HCT116 (cell line): Measurements from ENCODE around the gene LHX3. TPM values are rescaled to one million over a fixed set of nuclear protein-coding genes. Genes with fewer than 3 reads are reported as not detected.

Source experiments
- ATAC-seq: fragments of 200-7000 bp; cut with Tn5 transposase; 2 replicates; pipeline ENCODE4 v1.9.1; 2020; ENCODE audit warnings: mild to moderate bottlenecking, moderate library complexity
- BruUV-seq: library from RNA; stranded (reverse); fragments of 400-500 nt; replicated peaks from 2 replicates; lab custom pipeline; 2021; lab: Mats Ljungman, UMichigan
- CTCF ChIA-PET: fragments of 300-600 bp; sonication (Branson Sonifier 250); formaldehyde crosslinking; loops from one replicate; lab custom pipeline; 2021; ENCODE audit warnings: antibody characterized with exemption; lab: Charles Lee
- POLR2A ChIA-PET: fragments of 300-600, 350-600 bp; sonication (Branson Sonifier 250); formaldehyde crosslinking; loops from one replicate; lab custom pipeline; 2021; ENCODE audit warnings: antibody characterized with exemption; lab: Charles Lee
- RAD21 ChIA-PET, 2 experiments: fragments of 300-600 bp; sonication (Branson Sonifier 250); formaldehyde crosslinking; loops; one replicate each; lab custom pipeline; 2023; ENCODE audit warnings: low total read pairs in 2 of 2; ENCODE audit not compliant: uncharacterized antibody in 2 of 2, unreplicated experiment in 2 of 2, low non-redundant PET in 1 of 2; lab: Charles Lee
- DNase-seq: peaks from one replicate; pipeline ENCODE4 v3.0.0-alpha.2; 2010; ENCODE audit warnings: low read depth, low spot score
- H2AFZ ChIP-seq: fragments of 200-600 bp; shearing (Covaris generic), sonication (generic); 2 replicates; pipeline ENCODE4 v1.6.1; 2017; ENCODE audit warnings: low read depth, mixed run types, mixed read lengths, antibody characterized with exemption, low read length; ENCODE audit not compliant: poor library complexity, severe bottlenecking
- H3K27ac ChIP-seq: 2 replicates; pipeline ENCODE4 v1.5.1; 2012; ENCODE audit warnings: low read depth, low read length
- H3K27me3 ChIP-seq: fragments of 200-600 bp; sonication (generic); 2 replicates; pipeline ENCODE4 v1.6.1; 2016; ENCODE audit warnings: mixed run types, low read length, mixed read lengths; ENCODE audit not compliant: insufficient read depth
- H3K36me3 ChIP-seq, 2 experiments: fragments of 200-500 bp in 1 of 2; fragments of 200-600 bp in 1 of 2; sonication (Bioruptor generic) in 1 of 2; sonication (generic) in 1 of 2; 2 replicates each; pipeline versions ENCODE4 v1.5.1 to v1.6.1; 2014 to 2016; ENCODE audit warnings: low read length in 2 of 2, inconsistent platforms in 1 of 2, mixed read lengths in 1 of 2, mixed run types in 1 of 2; ENCODE audit not compliant: insufficient read depth in 2 of 2, control insufficient read depth in 1 of 2
- H3K4me1 ChIP-seq, 2 experiments: fragments of 200-600 bp in 1 of 2; sonication (generic) in 1 of 2; 2 replicates each; pipeline versions ENCODE4 v1.5.1 to v1.6.1; 2012 to 2017; ENCODE audit warnings: low read length in 2 of 2, inconsistent platforms in 1 of 2, mild to moderate bottlenecking in 1 of 2, mixed read lengths in 1 of 2, mixed run types in 1 of 2, moderate library complexity in 1 of 2; ENCODE audit not compliant: insufficient read depth in 2 of 2, control insufficient read depth in 1 of 2
- H3K4me2 ChIP-seq: fragments of 200-600 bp; sonication (generic); 2 replicates; pipeline ENCODE4 v1.6.1; 2017; ENCODE audit warnings: mixed run types, low read length, mixed read lengths
- H3K4me3 ChIP-seq, 2 experiments: fragments of 200-600 bp in 1 of 2; sonication (generic) in 1 of 2; replicated peaks in 1 of 2; 2 replicates each; pipeline ENCODE4 v1.5.1; 2011 to 2016; ENCODE audit warnings: low read length in 2 of 2, control low read depth in 1 of 2, low read depth in 1 of 2, mild to moderate bottlenecking in 1 of 2, mixed read lengths in 1 of 2, mixed run types in 1 of 2
- H3K79me2 ChIP-seq: fragments of 200-600 bp; sonication (generic); 2 replicates; pipeline ENCODE4 v1.6.1; 2017; ENCODE audit warnings: mild to moderate bottlenecking, mixed run types, low read length, moderate library complexity, mixed read lengths; ENCODE audit not compliant: insufficient read depth
- H3K9ac ChIP-seq: fragments of 200-600 bp; sonication (generic); 2 replicates; pipeline ENCODE4 v1.6.1; 2016; ENCODE audit warnings: low read length, mixed read lengths
- H3K9me2 ChIP-seq: fragments of 200-600 bp; sonication (generic), shearing (Covaris generic); 2 replicates; pipeline ENCODE4 v1.6.1; 2017; ENCODE audit warnings: mixed run types, mild to moderate bottlenecking, moderate library complexity; ENCODE audit not compliant: insufficient read depth
- H3K9me3 ChIP-seq, 2 experiments: fragments of 200-500 bp in 1 of 2; fragments of 200-600 bp in 1 of 2; sonication (Bioruptor generic) in 1 of 2; sonication (generic) in 1 of 2; 2 replicates each; pipeline ENCODE4 v1.6.1; 2014 to 2017; ENCODE audit warnings: low read length in 2 of 2, mixed read lengths in 2 of 2, inconsistent platforms in 1 of 2, low read depth in 1 of 2, mild to moderate bottlenecking in 1 of 2, mixed run types in 1 of 2, moderate library complexity in 1 of 2; ENCODE audit not compliant: control insufficient read depth in 1 of 2, insufficient read depth in 1 of 2
- H4K20me1 ChIP-seq: fragments of 200-600 bp; sonication (generic), shearing (Covaris generic); 2 replicates; pipeline ENCODE4 v1.6.1; 2017; ENCODE audit warnings: mixed run types, mild to moderate bottlenecking, moderate library complexity; ENCODE audit not compliant: insufficient read depth
- CEBPB ChIP-seq: IDR thresholded peaks from 2 replicates; pipeline ENCODE4 v1.6.1; 2012; ENCODE audit warnings: low read depth
- EGR1 ChIP-seq: IDR thresholded peaks from 2 replicates; pipeline ENCODE4 v1.6.1; 2012; ENCODE audit warnings: low read depth
- ELF1 ChIP-seq: IDR thresholded peaks from 2 replicates; pipeline ENCODE4 v1.6.1; 2012; ENCODE audit warnings: low read depth, borderline replicate concordance
- EZH2 ChIP-seq: fragments of 200-600 bp; sonication (generic); IDR thresholded peaks from 2 replicates; pipeline ENCODE4 v1.6.1; 2017; ENCODE audit warnings: antibody characterized with exemption, mixed run types
- FOSL1 ChIP-seq: IDR thresholded peaks from 2 replicates; pipeline ENCODE4 v1.6.1; 2012; ENCODE audit warnings: low read depth
- POLR2A ChIP-seq: IDR thresholded peaks from 2 replicates; pipeline ENCODE4 v1.7.0; 2011; ENCODE audit warnings: borderline replicate concordance; ENCODE audit not compliant: insufficient read depth, insufficient read length; ENCODE audit errors: extremely low read depth
- SP1 ChIP-seq: IDR thresholded peaks from 2 replicates; pipeline ENCODE4 v1.6.1; 2012; ENCODE audit warnings: low read depth
- ZNF274 ChIP-seq: fragments of 200-500 bp; sonication (Bioruptor generic); IDR thresholded peaks from 2 replicates; pipeline ENCODE4 v1.6.1; 2014; ENCODE audit warnings: mild to moderate bottlenecking, low read depth, low read length, inconsistent platforms
- intact Hi-C: fragments of 100-400 bp; cut with micrococcal nuclease; formaldehyde crosslinking; loops from 2 replicates; pipeline ENCODE4 v1.10.0; 2022
- total RNA-seq: library from RNA; stranded (reverse); gene quantifications from one replicate; pipeline ENCODE4 v1.2.1, GENCODE V29; 2021; ENCODE audit not compliant: unreplicated experiment
- TF ChIP-seq, protein P1 (sequence below): IDR thresholded peaks from 2 replicates; pipeline ENCODE4 v1.6.1; 2012; ENCODE audit warnings: low read depth
- TF ChIP-seq, protein P2 (sequence below): IDR thresholded peaks from 2 replicates; pipeline ENCODE4 v1.6.1; 2011; ENCODE audit warnings: mild to moderate bottlenecking, low read length, moderate library complexity; ENCODE audit not compliant: insufficient replicate concordance; ENCODE audit errors: extremely low read depth

The LHX3 gene
- total RNA-seq, 1 experiment from 2014 or later = not detected

DNA sequence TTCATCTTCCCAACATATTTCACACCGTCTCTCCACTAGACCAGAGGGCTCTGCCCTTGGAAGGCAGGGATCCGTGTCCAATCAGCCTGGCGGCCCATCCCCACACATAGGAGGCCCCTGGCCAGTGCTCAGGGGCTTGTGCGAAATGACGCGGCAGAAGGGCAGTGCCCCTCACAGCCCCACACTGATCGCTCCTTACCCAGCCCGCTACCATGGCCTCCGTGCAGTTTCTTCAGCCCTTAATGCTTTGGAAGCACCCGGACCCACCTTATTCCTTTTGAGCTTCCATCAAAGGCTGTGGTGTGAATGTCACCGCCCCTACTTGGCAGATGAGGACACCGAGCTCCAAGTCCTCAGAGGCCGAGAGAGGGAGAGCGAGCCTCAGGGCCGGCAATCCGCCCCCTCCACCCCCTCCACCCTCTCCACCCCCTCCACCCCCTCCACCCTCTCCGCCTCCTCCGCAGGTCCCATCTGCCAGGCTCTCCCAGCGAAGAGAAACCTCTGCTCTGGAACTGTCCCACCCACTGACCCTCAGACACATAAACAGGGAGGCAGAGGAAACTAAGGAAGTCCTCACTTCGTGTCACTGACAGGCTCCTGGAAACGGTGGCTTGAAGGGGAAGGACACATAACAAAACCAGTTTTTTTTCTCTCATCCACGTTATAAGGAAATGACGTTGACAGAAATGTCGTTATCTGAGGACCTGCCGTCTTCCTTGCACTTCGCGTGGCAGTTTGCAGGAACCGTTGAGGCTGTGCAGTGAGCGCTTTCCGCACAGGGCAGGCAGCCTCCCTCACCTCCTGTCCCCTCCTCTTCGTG lies 26.8 kb upstream of the LHX3 start:
- H2AFZ ChIP-seq = no peak overlapping the region
- no peaks in the 10 kb centered on the region for H3K9me2 ChIP-seq
- RAD21 ChIA-PET = no interaction called here
- no peak overlapping the region for H3K27ac ChIP-seq
- no peak overlapping the region for H3K4me3 ChIP-seq
- H3K9ac ChIP-seq = no peak overlapping the region
- CTCF ChIA-PET = no interaction called here
- DNase-seq (no peak), ATAC-seq (no peak)
- no peaks in the 10 kb centered on the region for H3K27me3 ChIP-seq
- no peak for TF ChIP-seq CEBPB
- TF ChIP-seq SP1 = no peak
- no peak for TF ChIP-seq EGR1
- TF ChIP-seq, protein P1, sequence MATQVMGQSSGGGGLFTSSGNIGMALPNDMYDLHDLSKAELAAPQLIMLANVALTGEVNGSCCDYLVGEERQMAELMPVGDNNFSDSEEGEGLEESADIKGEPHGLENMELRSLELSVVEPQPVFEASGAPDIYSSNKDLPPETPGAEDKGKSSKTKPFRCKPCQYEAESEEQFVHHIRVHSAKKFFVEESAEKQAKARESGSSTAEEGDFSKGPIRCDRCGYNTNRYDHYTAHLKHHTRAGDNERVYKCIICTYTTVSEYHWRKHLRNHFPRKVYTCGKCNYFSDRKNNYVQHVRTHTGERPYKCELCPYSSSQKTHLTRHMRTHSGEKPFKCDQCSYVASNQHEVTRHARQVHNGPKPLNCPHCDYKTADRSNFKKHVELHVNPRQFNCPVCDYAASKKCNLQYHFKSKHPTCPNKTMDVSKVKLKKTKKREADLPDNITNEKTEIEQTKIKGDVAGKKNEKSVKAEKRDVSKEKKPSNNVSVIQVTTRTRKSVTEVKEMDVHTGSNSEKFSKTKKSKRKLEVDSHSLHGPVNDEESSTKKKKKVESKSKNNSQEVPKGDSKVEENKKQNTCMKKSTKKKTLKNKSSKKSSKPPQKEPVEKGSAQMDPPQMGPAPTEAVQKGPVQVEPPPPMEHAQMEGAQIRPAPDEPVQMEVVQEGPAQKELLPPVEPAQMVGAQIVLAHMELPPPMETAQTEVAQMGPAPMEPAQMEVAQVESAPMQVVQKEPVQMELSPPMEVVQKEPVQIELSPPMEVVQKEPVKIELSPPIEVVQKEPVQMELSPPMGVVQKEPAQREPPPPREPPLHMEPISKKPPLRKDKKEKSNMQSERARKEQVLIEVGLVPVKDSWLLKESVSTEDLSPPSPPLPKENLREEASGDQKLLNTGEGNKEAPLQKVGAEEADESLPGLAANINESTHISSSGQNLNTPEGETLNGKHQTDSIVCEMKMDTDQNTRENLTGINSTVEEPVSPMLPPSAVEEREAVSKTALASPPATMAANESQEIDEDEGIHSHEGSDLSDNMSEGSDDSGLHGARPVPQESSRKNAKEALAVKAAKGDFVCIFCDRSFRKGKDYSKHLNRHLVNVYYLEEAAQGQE = no peak
- TF ChIP-seq FOSL1 = no peak
- TF ChIP-seq ZNF274 = no peak
- TF ChIP-seq POLR2A = no peak
- TF ChIP-seq EZH2 = no peak
- TF ChIP-seq, protein P2, sequence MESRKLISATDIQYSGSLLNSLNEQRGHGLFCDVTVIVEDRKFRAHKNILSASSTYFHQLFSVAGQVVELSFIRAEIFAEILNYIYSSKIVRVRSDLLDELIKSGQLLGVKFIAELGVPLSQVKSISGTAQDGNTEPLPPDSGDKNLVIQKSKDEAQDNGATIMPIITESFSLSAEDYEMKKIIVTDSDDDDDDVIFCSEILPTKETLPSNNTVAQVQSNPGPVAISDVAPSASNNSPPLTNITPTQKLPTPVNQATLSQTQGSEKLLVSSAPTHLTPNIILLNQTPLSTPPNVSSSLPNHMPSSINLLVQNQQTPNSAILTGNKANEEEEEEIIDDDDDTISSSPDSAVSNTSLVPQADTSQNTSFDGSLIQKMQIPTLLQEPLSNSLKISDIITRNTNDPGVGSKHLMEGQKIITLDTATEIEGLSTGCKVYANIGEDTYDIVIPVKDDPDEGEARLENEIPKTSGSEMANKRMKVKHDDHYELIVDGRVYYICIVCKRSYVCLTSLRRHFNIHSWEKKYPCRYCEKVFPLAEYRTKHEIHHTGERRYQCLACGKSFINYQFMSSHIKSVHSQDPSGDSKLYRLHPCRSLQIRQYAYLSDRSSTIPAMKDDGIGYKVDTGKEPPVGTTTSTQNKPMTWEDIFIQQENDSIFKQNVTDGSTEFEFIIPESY = no peak
- TF ChIP-seq ELF1 = no peak
- peaks cover 94% of the 10 kb centered on the region for H3K79me2 ChIP-seq
- POLR2A ChIA-PET = no interaction called here
- H3K9me3 ChIP-seq = no peaks in the 10 kb centered on the region
- intact Hi-C loops = no loop called here
- peaks cover 19 to 39% of the 10 kb centered on the region in 2 experiments for H3K4me1 ChIP-seq
- no TSS peak for BruUV-seq
- no peaks in the 10 kb centered on the region for H4K20me1 ChIP-seq
- H3K36me3 ChIP-seq = peaks cover 2 to 27% of the 10 kb centered on the region in 2 experiments; a peak in 3 of 4 replicates
- H3K4me2 ChIP-seq = no peak overlapping the region
